ENCODE data around the gene CRIP3. TPM values are rescaled to one million over a fixed set of nuclear protein-coding genes. Genes with fewer than 3 reads are reported as not detected.

CRIP3 gene
- polyA plus RNA-seq, 3 donors, result 0.61 to 1.4 TPM; not detected in 1

DNA sequence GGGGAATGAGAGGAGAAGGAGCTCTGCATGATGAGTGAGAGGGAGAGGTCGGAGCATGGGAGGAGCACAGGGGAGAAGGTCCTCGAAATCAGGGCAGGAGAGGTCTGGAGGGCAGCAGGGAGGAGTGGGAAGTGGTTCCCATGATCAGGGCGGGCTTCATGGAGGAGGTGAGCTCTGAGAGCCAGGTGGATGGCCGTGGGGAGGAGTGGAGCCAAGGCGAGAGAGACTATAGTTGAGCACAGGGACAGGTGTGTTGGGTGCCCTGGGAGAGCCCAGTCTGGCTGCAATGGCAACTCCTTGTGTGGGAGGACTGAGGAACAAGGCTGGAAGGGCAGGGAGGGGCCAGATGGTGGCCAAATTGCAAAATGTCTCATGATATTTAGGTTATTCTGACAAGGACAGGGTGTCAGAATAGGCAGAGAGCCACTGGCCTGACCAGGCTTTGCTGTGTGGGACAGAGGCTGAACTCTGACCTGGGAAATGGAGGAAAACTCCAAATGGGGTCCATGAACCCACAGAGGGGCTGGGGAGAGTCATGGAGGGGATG is 44.0 kb downstream of the CRIP3 start:
- WGBS, 3 donors, result 83 to 90% (median 86%) methylated on average over 5 of the region's 5 CpGs
- H3K27ac ChIP-seq (ENCODE audit: low read depth, low read length), result no peak overlapping the region

DNA sequence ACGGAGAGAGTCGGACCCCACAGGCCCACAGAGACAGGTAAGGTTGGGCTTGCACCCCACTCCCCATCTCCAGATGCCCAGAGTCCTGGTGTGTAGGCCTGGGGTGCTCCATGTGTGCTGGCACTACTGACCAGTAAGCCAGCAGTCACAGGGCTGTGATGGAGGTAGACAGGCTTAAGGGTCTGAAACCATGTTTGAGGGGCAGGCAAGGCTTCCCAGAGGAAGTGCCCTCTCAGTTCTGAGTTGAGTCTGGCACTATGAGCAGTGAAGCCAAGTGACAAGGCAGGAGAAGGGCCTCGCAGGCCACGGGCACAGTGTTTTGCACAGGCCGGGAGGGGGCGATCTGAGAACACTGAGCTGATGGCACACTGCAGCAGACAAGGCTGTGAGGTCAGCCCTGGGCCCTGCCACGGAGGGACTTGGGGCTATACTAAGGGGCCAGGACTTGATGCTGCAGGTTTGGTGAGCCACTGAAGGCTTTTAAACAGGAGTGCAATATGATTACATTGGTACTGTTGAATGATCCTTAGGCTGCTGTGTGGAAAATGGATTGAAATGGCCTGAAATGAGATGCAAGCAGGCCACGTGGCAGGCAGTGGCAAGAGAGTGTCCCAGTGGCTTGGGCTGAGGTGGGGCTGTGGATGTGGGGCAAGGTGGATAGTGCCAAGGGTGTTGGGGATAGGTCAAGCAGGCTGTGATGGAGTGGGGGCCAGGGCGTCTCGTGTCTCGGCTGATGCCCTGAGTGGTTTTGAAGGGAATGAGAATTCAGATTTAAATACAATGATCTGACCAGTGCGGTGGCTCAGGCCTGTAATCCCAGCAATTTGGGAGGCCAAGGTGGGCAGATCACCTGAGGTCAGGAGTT is 45.1 kb downstream of the CRIP3 start:
- WGBS, 3 donors, result 55 to 57% (median 57%) methylated on average over 12 of the region's 12 CpGs
- H3K27ac ChIP-seq (ENCODE audit: low read depth, low read length), result no peak overlapping the region

DNA sequence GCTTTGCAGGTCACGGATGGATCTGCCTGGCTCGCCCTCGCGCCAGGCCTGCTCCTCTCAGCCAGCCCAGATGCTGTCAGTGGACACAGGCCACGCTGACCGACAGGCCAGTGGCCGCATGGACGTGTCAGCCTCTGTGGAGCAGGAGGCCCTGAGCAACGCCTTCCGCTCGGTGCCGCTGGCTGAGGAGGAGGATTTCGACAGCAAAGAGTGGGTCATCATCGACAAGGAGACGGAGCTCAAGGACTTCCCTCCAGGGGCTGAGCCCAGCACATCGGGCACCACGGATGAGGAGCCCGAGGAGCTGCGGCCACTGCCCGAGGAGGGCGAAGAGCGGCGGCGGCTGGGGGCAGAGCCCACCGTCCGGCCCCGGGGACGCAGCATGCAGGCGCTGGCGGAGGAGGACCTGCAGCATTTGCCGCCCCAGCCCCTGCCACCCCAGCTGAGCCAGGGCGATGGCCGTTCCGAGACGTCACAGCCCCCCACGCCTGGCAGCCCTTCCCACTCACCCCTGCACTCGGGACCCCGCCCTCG is 45.8 kb downstream of the CRIP3 start:
- WGBS, 3 donors, result 88 to 91% (median 89%) methylated on average over 37 to 39 of the region's 39 CpGs
- H3K27ac ChIP-seq (ENCODE audit: low read depth, low read length), result no peak overlapping the region

DNA sequence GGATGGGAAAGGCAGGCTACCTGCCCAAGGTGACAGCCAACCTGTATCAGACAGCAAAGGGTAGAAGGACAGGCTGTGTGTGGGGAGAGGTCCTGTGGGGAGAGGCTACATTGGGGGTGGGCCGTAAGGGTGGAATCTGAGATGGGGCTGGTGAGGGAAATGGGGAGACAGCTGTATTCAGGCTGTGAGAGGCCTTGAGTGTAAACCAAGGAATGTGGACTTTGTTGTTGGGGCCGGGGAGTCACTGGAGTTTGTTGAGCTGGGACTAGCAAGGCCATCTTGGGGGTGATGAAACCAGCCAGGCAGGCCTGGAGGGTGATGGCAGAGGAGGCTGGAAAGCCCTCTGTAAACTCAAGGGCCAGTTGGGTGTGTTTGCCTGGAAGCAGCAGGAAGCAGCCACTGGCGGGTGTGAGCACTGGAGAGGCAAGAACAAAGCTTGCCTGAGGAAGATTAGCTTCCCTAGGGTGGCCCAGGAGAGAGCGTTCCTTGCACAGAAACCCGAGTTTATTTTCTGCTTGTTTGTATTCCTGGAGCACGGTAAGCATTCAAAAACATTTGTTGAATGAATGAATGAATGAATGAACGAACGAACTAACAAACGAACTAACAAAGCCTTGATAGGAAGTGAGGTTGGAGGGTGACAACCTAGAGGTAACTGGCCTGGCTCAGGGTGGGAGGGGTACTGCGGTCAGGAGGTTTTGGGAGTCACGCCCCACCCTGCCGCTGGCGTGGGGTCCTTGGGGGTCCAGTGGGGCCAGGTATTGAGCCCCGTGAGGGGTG is 46.4 kb downstream of the CRIP3 start:
- no peak overlapping the region for H3K27ac ChIP-seq (ENCODE audit: low read depth, low read length)
- WGBS, 3 donors, result 80 to 83% (median 80%) methylated on average over 14 of the region's 14 CpGs

DNA sequence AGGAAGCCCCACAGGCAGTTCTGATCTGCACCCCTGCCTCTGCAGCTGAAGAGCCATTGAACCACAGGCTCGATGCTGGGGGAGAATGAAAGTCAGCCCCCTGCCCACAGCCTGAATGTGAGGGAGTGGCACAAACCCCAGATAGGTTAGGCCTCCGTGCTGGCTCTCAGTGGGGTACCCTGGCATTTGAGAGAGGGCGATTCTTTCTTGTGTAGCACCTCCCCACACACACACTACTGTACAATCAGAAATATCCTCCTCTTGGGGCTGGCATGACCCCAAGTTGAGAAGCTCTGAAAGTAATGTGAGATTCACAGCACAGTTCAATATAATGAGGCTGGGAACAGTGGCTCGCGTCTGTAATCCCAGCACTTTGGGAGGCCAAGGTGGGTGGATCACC is 47.4 kb downstream of the CRIP3 start:
- H3K27ac ChIP-seq (ENCODE audit: low read depth, low read length), result no peak overlapping the region
- WGBS, 3 donors, result 82 to 84% (median 83%) methylated on average over 5 of the region's 5 CpGs

DNA sequence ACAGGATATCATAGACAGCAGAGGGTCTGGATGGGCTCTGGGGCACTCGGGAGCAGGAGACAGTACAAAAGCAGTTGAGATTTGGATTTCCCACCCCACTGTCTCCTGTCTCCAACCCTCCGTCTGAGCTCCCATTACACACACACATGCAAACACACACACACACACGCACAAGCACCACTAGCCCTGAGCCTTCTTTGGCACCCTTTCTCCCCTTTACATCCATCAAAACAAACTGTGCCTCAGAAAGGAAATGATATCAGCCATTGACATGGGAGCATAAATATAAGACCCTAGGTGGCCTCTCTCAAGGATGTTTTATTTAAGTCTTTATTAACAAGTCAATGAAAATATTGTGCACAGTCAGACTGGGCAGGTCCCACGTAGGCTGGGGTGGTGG is 47.8 kb downstream of the CRIP3 start:
- H3K27ac ChIP-seq (ENCODE audit: low read depth, low read length), result no peak overlapping the region
- 76 to 82% (median 80%) methylated on average over 4 of the region's 4 CpGs for WGBS, 3 donors

DNA sequence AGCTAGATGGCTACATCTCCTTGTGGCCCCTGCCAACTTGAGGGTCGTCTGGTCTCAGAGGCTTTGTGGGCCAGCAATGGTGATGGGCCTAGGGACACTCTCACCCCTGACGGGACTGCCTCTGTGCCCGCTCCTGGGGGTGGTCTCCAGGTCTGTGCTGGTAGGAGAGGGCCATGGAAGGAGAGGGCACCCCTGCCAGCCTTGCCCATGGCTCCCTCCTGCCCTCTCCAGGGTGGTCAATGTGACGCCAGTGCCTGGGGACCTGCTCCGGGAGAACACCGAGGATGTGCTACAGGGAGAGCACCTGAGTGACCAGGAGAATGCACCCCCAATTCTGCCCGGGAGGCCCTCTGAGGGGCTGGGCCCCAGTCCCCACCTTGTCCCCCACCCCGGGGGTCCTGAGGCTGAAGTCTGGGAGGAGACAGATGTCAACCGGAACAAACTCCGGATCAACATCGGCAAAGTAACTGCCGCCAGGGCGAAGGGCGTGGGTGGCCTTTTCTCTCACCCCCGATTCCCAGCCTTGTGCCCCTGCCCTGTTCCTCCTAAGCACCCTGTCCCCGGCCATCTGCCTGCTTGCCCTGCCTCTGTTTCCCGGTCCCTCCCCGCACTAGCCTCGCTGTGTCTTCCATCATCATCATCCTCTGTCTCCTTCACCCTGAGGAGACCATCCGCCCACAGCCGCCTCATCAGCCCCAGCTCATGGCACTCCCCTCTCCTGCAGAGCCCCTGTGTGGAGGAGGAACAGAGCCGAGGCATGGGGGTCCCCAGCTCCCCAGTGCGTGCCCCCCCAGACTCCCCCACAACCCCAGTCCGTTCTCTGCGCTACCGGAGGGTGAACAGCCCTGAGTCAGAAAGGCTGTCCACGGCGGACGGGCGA is 49.6 kb downstream of the CRIP3 start:
- WGBS, 3 donors, result 85 to 92% (median 91%) methylated on average over 30 of the region's 30 CpGs
- H3K27ac ChIP-seq (ENCODE audit: low read depth, low read length), result no peak overlapping the region

DNA sequence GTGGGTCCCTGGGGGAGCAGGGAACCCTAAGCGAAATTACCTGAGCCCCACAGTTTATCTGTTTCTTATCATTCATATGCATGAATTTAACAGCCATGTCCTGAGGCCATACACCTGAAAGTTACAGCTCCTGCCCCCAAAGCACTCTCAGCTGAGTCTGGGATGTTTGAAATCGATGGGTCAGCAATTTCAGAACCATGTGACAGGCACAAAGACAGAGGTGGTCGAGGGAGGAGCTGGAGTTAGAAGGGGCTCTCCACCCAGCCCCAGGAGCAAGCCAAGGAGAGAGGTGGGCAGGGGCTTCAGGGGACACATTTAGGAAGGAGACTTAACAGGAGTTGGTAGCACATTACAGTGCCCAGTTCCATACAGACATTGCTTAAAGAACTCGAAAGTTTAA is 50.4 kb downstream of the CRIP3 start:
- H3K27ac ChIP-seq (ENCODE audit: low read depth, low read length), result no peak overlapping the region
- 60 to 72% (median 67%) methylated on average over 4 of the region's 4 CpGs for WGBS, 3 donors

DNA sequence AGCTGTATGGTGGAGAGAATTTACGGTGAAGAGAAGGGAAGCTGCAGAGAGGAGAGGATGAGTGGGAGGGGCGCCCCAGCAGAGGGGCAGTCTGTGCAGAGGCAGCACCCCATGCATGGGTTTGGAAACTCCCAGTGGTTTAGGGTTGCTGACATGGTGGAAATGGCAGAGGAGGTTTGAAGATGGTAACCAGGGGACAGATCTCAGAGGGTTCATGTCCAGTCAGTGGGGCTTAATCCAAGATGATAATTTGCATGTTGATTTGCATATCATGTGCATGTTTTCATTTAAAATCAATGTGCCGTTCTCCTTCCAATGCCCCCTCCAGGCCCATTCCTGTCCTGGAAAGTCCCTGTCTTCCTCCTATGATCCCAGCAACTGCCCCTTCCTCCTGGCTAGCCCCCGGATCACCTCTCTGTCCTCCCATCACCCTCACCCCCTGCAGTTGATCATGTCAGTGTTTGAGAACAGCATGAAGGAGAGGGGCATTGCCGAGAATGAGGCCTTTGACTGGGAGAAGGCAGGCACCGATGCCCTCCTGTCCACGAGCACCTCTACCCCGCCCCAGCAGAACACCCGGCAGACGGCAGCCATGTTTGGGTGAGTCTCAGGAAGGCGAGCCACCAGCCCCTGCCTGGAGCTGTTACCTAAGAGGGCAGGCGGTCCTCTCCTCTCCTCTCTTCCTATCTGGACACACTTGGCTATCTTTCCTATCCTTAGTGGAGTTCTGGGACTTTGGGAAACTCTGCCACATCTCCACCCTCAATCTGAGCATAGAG is 51.1 kb downstream of the CRIP3 start:
- H3K27ac ChIP-seq (ENCODE audit: low read depth, low read length), result no peak overlapping the region
- 78 to 87% (median 84%) methylated on average over 12 of the region's 12 CpGs for WGBS, 3 donors

DNA sequence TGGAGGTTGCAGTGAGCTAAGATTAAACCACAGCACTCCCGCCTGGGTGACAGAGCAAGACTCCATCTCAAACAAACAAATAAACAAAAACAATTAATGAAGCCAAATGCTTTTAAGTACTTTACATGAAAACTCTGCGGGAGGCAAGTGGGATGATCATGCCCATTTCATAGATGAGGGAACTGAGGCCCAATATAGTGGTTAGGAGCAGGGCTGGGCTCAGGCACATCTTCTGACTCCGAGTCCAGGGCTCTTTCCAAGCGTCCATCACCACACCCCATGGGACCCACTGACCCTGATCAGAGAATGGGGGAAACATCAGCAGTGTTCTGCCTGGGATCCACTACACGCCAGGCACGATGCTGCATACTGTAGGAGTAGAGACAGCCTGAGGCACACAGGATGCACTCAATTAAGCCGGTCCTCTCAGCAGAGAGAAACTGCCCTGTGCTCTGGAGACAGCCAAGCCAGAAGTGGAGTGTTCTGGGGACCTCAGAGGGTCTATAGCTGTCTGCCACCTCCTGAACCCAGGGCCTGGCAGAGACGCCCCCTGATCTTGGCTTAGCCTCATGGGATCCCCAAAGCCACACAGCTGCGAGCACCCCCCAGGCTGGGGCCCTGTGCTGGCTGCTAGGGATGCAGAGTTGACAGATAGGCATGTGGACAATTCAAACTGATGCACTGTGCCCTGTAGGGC is 51.8 kb downstream of the CRIP3 start:
- no peak overlapping the region for H3K27ac ChIP-seq (ENCODE audit: low read depth, low read length)
- WGBS, 3 donors, result 83 to 86% (median 85%) methylated on average over 9 of the region's 9 CpGs

Other genes starting within 250 kb of the CRIP3 start
- 10 to 100 TPM; 43.6 to 77.5 (median 55.8) TPM for gene MRPL2, start 249.4 kb downstream of the CRIP3 start, polyA plus RNA-seq
- gene KLC4, start 249.2 kb downstream of the CRIP3 start, polyA plus RNA-seq, result 10 to 100 TPM; 15.1 to 25.6 (median 17.8) TPM
- gene PTK7, start 232.5 kb downstream of the CRIP3 start, polyA plus RNA-seq, result 10 to 100 TPM in 2 of 3 donors, 1 to 10 TPM in 1; 6.6 to 15.7 (median 11.2) TPM
- gene SRF, start 137.6 kb downstream of the CRIP3 start, polyA plus RNA-seq, result 10 to 100 TPM; 12.1 to 57.9 (median 29.9) TPM
- gene CUL9, start 126.6 kb downstream of the CRIP3 start, polyA plus RNA-seq, result 10 to 100 TPM; 11.0 to 40.8 (median 20.4) TPM
- 100 to 1,000 TPM in 2 of 3 donors, 10 to 100 TPM in 1; 95.0 to 136 (median 107) TPM for gene DNPH1, start 79.3 kb downstream of the CRIP3 start, polyA plus RNA-seq
- gene TTBK1, start 65.3 kb downstream of the CRIP3 start, polyA plus RNA-seq, result under 1 TPM in 2 of 3 donors, not detected in 1; 0.01 to 0.10 TPM
- gene SLC22A7, start 10.6 kb downstream of the CRIP3 start, polyA plus RNA-seq, result not detected
- gene ZNF318, start 60.8 kb upstream of the CRIP3 start, polyA plus RNA-seq, result 1 to 10 TPM; 3.9 to 6.7 (median 5.2) TPM
- gene ABCC10, start 118.7 kb upstream of the CRIP3 start, polyA plus RNA-seq, result 10 to 100 TPM in 2 of 3 donors, 1 to 10 TPM in 1; 8.2 to 13.7 (median 11.7) TPM
- gene DLK2, start 146.7 kb upstream of the CRIP3 start, polyA plus RNA-seq, result under 1 TPM; 0.25 to 0.45 (median 0.34) TPM
- gene TJAP1, start 168.7 kb upstream of the CRIP3 start, polyA plus RNA-seq, result 10 to 100 TPM; 16.4 to 23.7 (median 17.2) TPM
- 1 to 10 TPM in 1 of 3 donors, under 1 TPM in 1, not detected in 1; 0.10 to 1.0 TPM for gene LRRC73, start 201.5 kb upstream of the CRIP3 start, polyA plus RNA-seq
- 100 to 1,000 TPM in 1 of 3 donors, 10 to 100 TPM in 2; 54.0 to 117 (median 97.3) TPM for gene YIPF3, start 208.1 kb upstream of the CRIP3 start, polyA plus RNA-seq
- gene POLR1C, start 208.3 kb upstream of the CRIP3 start, polyA plus RNA-seq, result 10 to 100 TPM; 17.0 to 48.2 (median 19.2) TPM